GM12873 (cell line): ENCODE measurements around the gene ETV6.

ENCODE experiments used
- CTCF ChIP-seq: IDR thresholded peaks from 2 replicates; pipeline ENCODE4 v1.5.1; 2012; ENCODE audit warnings: low read depth, mild to moderate bottlenecking, moderate library complexity, low read length, control low read depth; ENCODE audit not compliant: insufficient read depth; ENCODE audit errors: missing control alignments

Gene ETV6

DNA sequence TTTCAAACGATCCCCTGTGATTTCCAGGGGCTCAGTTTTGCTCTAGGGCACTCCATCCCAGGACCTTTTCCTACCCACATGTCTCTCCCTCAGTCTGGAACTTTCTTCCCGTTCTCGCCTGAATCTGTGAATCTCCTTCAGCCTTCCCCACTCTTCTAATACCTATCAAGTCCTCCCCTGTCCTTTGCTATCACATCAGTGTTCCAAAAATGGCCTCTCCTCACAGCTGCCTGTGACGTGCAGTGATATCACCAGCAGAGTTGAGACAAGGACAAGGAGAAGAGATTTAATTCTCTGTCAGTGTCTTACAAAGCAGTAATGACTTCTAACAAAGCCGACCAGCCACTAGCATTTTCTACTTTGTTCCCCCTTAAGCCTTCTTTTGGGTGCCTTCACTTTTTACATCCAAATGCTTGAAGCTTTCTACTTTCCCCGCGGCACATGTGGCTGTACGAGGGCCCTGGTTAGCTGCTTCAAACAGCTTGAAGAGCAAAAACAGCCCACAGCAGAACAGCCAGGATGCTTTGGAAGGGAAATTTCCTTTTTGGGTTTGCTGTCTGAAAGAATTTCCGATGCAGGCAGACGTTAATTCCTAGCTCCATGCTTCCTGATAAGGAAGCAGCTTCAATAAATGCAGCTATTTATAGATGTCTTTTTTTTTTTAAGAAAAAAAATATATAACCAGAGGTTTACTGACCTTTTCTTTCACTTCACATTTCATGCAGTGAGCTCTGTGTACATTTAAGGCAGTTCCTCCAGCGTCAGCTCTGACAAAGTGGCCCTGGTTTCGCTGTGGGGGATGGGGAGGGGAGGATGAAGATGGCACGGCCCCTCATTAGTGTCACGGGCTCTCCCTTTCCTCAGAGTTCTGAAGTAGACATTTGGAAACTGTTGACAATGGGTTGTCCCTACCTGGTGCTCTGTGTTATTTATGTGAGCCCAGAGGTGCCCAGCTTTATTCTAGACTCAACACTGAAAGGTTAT lies 109.3 kb downstream of the ETV6 start:
- no peak for TF ChIP-seq CTCF

DNA sequence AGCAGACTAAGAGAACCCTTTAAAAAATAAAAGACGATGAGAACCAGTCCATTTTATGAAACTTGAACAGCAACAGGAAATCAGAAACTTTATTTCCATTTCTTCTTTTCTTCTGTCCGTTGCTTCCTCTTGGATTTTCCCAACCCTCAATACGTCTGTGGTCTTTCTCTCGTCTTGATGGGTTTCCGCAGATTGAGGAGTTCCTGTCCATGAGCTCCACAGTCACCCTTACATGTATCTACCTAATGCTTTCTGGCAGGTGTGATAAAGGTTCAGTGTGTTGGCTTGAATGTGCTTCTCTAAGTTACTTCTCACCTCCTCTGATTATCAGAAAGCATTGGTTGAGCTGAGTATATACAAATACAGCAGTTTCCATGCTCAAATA lies 110.0 kb downstream of the ETV6 start:
- TF ChIP-seq CTCF: no peak

GRCh38 chr12:11759899-11760298 lies 110.4 kb downstream of the ETV6 start:
- TF ChIP-seq CTCF: no peak

DNA sequence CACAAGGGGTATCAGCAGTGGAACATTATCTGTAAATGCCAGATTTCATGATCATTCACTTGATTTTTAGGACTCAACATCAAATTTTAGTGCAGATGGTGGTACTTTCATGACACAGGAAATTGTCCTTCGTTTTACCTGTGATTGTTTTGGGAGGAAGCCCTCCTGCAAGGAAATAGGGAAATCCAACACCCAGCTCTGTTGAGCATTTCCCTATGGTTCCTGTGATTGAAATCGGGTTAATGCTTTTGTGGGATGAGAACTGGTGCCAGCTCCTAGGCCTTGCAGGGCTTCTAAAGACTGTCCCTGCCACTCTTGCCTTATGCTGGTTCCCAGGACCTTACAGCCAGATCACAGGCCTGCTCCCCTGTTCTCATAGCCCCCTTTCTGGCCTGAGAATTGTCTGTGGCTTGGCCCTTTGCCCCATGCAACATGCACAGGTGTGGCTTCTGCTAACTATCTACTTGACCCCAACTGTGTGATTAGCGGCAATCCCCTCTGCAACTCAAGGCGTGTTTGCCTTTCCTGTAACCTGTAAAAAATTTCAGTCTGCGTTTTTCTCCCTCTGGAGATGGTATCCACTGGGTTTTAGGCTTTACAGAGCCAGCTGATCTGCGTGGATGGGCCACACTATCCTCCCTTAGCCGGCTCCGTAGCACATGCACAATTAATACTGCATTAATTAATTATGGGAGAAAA lies 112.5 kb downstream of the ETV6 start:
- no peak for TF ChIP-seq CTCF

GRCh38 chr12:11762723-11763326 lies 113.4 kb downstream of the ETV6 start:
- no peak for TF ChIP-seq CTCF

DNA sequence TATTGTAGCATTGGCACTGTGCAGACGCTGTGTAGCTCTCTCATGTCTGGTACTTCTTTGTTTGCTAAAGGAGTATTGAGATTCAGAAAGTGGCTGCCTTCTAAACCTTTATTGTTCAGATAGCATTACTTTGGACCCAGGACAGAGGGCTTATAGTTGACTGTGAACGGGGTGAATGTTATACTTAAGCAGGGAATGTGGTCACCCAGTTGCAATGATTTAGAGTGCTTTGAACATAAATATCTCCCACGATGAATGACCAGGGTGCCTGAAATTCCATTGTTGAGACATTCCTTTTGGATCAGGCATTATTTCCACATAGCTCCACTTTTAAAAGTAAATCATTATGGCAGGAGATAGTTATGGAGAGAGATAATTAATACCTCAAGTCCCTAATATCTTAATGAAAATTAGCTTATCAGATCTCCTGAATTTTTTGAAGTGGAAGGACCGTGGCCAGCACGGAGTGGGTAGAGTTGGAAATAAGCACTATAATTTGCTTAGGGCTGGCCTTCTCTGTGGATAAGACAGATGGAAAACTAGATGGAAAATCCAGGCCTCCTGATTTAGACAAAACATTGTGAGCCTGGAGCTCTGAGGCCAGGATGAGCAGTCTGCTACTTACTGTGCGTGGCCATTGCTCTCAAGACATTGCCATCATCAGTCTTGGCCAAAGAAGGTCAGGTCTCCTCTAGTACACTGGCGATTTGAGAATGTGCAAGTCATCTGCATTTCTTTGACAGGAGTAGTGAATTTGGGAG lies 114.5 kb downstream of the ETV6 start:
- no peak for TF ChIP-seq CTCF
